Tibial nerve (tissue), 4 donors: ENCODE measurements around the gene NELFB. TPM values are rescaled to one million over a fixed set of nuclear protein-coding genes. Genes with fewer than 3 reads are reported as not detected.

ENCODE experiments used
- DNase-seq, 2 donors: peaks; one replicate each; pipeline ENCODE4 v3.0.0-alpha.2; 2019; ENCODE audit warnings: low spot score in 2 of 2
- H3K27ac ChIP-seq, 4 donors: fragments of 200-600 bp; sonication (generic) in 3 of 4; one replicate each; pipeline ENCODE4 v1.5.1; 2017 to 2019; ENCODE audit warnings: mild to moderate bottlenecking in 1 of 4
- H3K27me3 ChIP-seq, 2 donors: fragments of 200-600 bp; sonication (generic) in 1 of 2; one replicate each; pipeline versions ENCODE4 v1.5.1 to v1.6.0; 2017 to 2019
- H3K36me3 ChIP-seq, 3 donors: fragments of 200-600 bp; sonication (generic); one replicate each; pipeline ENCODE4 v1.5.1; 2018 to 2019
- H3K4me1 ChIP-seq, 4 donors: fragments of 200-600 bp; sonication (generic) in 3 of 4; one replicate each; pipeline ENCODE4 v1.5.1; 2017 to 2019
- H3K4me3 ChIP-seq, 4 donors: fragments of 200-600 bp; sonication (generic) in 3 of 4; one replicate each; pipeline ENCODE4 v1.5.1; 2017 to 2019; ENCODE audit warnings: mild to moderate bottlenecking in 1 of 4, moderate library complexity in 1 of 4
- H3K9me3 ChIP-seq, 4 donors: fragments of 200-600 bp; sonication (generic) in 3 of 4; one replicate each; pipeline ENCODE4 v1.5.1; 2017 to 2019
- CTCF ChIP-seq, 5 experiments: fragments of 200-600 bp in 3 of 5; fragments of 450-650 bp in 2 of 5; sonication (generic) in 3 of 5; IDR thresholded peaks; one replicate each; pipeline ENCODE4 v1.5.1; 2016 to 2019; ENCODE audit warnings: antibody characterized with exemption in 5 of 5, mild to moderate bottlenecking in 3 of 5, moderate library complexity in 2 of 5
- EP300 ChIP-seq, 2 donors: sonication (generic); formaldehyde crosslinking; IDR thresholded peaks; one replicate each; pipeline ENCODE4 v1.6.1; 2017; ENCODE audit warnings: antibody characterized with exemption in 2 of 2, mild to moderate bottlenecking in 1 of 2
- POLR2A ChIP-seq, 2 donors: fragments of 450-650 bp; IDR thresholded peaks; one replicate each; pipeline ENCODE4 v1.6.1; 2017; ENCODE audit warnings: antibody characterized with exemption in 2 of 2, mild to moderate bottlenecking in 2 of 2, moderate library complexity in 2 of 2
- WGBS, 2 donors: methylation state at CpG; one replicate each; pipeline ENCODE4 v1.1.5; 2018; 5-methylcytosine and 5-hydroxymethylcytosine counted together
- total RNA-seq, 4 donors: library from RNA; depleted of rRNA; stranded (reverse); fragments of >200 nt; gene quantifications; one replicate each; pipeline ENCODE4 v1.1.0, GENCODE V29; 2016

The NELFB gene
- total RNA-seq, 4 donors from 2014 or later, result 29.7 to 52.0 (median 38.7) TPM

GRCh38 chr9:137302449-137303150 lies 47.5 kb downstream of the NELFB start:
- WGBS, 2 donors, result 10% methylated on average over 17 to 23 of the region's 78 CpGs
- H3K4me1 ChIP-seq, result peaks cover 0 to 90% (median 46%) of the 10 kb centered on the region in 4 donors
- H3K27me3 ChIP-seq, result peaks cover 3 to 88% of the 10 kb centered on the region in 2 donors
- no peaks in the 10 kb centered on the region for H3K36me3 ChIP-seq
- peak overlapping the region; percentile 3 to 56 (median 36) for H3K4me3 ChIP-seq
- TF ChIP-seq EP300 (IDR thresholded peaks at IDR 0.05), result no peak
- TF ChIP-seq CTCF (IDR thresholded peaks at IDR 0.05), result peak in 4 of 5 experiments; percentile 23 to 72 (median 61)
- no peaks in the 10 kb centered on the region for H3K9me3 ChIP-seq
- no peak for DNase-seq
- H3K27ac ChIP-seq, result peak overlapping the region in 3 of 4 donors; percentile 76 to 86 (median 81)

GRCh38 chr9:137303151-137303892 lies 48.2 kb downstream of the NELFB start:
- TF ChIP-seq POLR2A (IDR thresholded peaks at IDR 0.05), result no peak
- TF ChIP-seq EP300 (IDR thresholded peaks at IDR 0.05), result no peak
- no peak for TF ChIP-seq CTCF (IDR thresholded peaks at IDR 0.05)
- no peaks in the 10 kb centered on the region for H3K9me3 ChIP-seq
- H3K4me1 ChIP-seq, result peaks cover 0 to 92% (median 44%) of the 10 kb centered on the region in 4 donors
- H3K4me3 ChIP-seq, result peak overlapping the region in 2 of 4 donors; percentile 25 to 56
- H3K27me3 ChIP-seq, result peaks cover 3 to 87% of the 10 kb centered on the region in 2 donors
- whole genome bisulfite sequencing, 2 donors, result 56 to 60% methylated on average over 14 to 15 of the region's 23 CpGs
- no peaks in the 10 kb centered on the region for H3K36me3 ChIP-seq
- H3K27ac ChIP-seq, result peak overlapping the region in 3 of 4 donors; percentile 76 to 86 (median 81)
- no peak for DNase-seq

- H3K27ac ChIP-seq, result peak overlapping the region in 3 of 4 donors; percentile 5 to 86 (median 28)
- no peaks in the 10 kb centered on the region for H3K36me3 ChIP-seq
- no peak overlapping the region for H3K4me3 ChIP-seq
- peaks cover 3 to 81% of the 10 kb centered on the region in 2 donors for H3K27me3 ChIP-seq
- no peak for TF ChIP-seq POLR2A (IDR thresholded peaks at IDR 0.05)
- no peak for TF ChIP-seq CTCF (IDR thresholded peaks at IDR 0.05)
- no peak for TF ChIP-seq EP300 (IDR thresholded peaks at IDR 0.05)
- H3K4me1 ChIP-seq, result peaks cover 0 to 86% (median 43%) of the 10 kb centered on the region in 4 donors
- 65% methylated on average over 22 of the region's 22 CpGs for WGBS, 2 donors
- DNase-seq, result no peak
- no peaks in the 10 kb centered on the region for H3K9me3 ChIP-seq
Measured at GRCh38 chr9:137303893-137304382, 48.8 kb downstream of the NELFB start.

- H3K4me3 ChIP-seq, result peak overlapping the region in 1 of 4 donors; percentile 32
- no peaks in the 10 kb centered on the region for H3K36me3 ChIP-seq
- WGBS, 2 donors, result 31 to 36% methylated on average over 12 to 14 of the region's 16 CpGs
- TF ChIP-seq POLR2A (IDR thresholded peaks at IDR 0.05) (no peak), CTCF (IDR thresholded peaks at IDR 0.05) (no peak), EP300 (IDR thresholded peaks at IDR 0.05) (no peak)
- H3K27ac ChIP-seq, result peak overlapping the region in 3 of 4 donors; percentile 59 to 86 (median 64)
- peaks cover 0 to 80% (median 42%) of the 10 kb centered on the region in 4 donors for H3K4me1 ChIP-seq
- H3K27me3 ChIP-seq, result peaks cover 3 to 75% of the 10 kb centered on the region in 2 donors
- DNase-seq, result no peak
- no peaks in the 10 kb centered on the region for H3K9me3 ChIP-seq
Measured at GRCh38 chr9:137304383-137305059, 49.4 kb downstream of the NELFB start.
